Measurements from ENCODE around the gene HMCN1.

GRCh38 chr1:186089940-186090339 is 355.7 kb downstream of the HMCN1 start:
- TF ChIP-seq CTCF (conservative IDR thresholded peaks at IDR 0.05) (no peak), ZFX (IDR thresholded peaks at IDR 0.05) (no peak)

Measured in C4-2B (cell line).